ENCODE results near the gene LRRC36. TPM values are rescaled to one million over a fixed set of nuclear protein-coding genes. Genes with fewer than 3 reads are reported as not detected.

LRRC36 gene
- total and polyA plus RNA-seq, 2 experiments from 2014 or later = 1.2 TPM; not detected in 1

GRCh38 chr16:67304020-67304419 lies 22.6 kb upstream of the LRRC36 start:
- Histone ChIP-seq H4K20me1 (replicated peaks; ENCODE audit: insufficient read depth) (no peaks in the 10 kb centered on the region; the same call in 1 of the 2 replicates), H3F3A (replicated peaks; ENCODE audit: low read depth) (no peaks in the 10 kb centered on the region), H3K36me3 (ENCODE audit: insufficient read depth) (no peaks in the 10 kb centered on the region), H2AFZ (no peak overlapping the region), H3K9me2 (ENCODE audit: insufficient read depth) (no peaks in the 10 kb centered on the region), H3K79me2 (replicated peaks; ENCODE audit: insufficient read depth) (no peaks in the 10 kb centered on the region), H3K27ac (ENCODE audit: low read depth) (no peak overlapping the region), H3K4me1 (ENCODE audit: insufficient read depth) (no peaks in the 10 kb centered on the region), H3K4me3 (no peak overlapping the region), H3K27me3 (ENCODE audit: insufficient read depth) (no peaks in the 10 kb centered on the region), H3K4me2 (no peak overlapping the region)
- no peaks in the 10 kb centered on the region for H3K36me3 Mint-ChIP-seq (ENCODE audit: low read depth)
- TF ChIP-seq EZH2 (IDR thresholded peaks at IDR 0.05; ENCODE audit: low read depth, unreplicated experiment) = no peak
- TF ChIP-seq POLR2AphosphoS5 (IDR thresholded peaks at IDR 0.05; ENCODE audit: low read depth) = no peak
- TF ChIP-seq ZNF331 (CRISPR knock-in tag; IDR thresholded peaks at IDR 0.05; ENCODE audit: low read depth) = no peak
- TF ChIP-seq CREB1 (CRISPR knock-in tag; IDR thresholded peaks at IDR 0.05; ENCODE audit: low read depth) = no peak
- no peak for TF ChIP-seq STAT1 (IDR thresholded peaks at IDR 0.05; ENCODE audit: unreplicated experiment)
- no peak for TF ChIP-seq NANOG (IDR thresholded peaks at IDR 0.05; ENCODE audit: borderline replicate concordance)
- TF ChIP-seq ETS1 (IDR thresholded peaks at IDR 0.05) = no peak
- TF ChIP-seq ZNF462 (CRISPR knock-in tag; IDR thresholded peaks at IDR 0.05) = no peak
- TF ChIP-seq ZNF114 (CRISPR knock-in tag; IDR thresholded peaks at IDR 0.05) = no peak
- TF ChIP-seq JUNB (IDR thresholded peaks at IDR 0.05; ENCODE audit: unreplicated experiment) = no peak
- no peak for TF ChIP-seq EZH2phosphoT487 (IDR thresholded peaks at IDR 0.05; ENCODE audit: unreplicated experiment)
- no peak overlapping the region for H3K4me3 Mint-ChIP-seq
- no peaks in the 10 kb centered on the region; the same call in 2 of the 3 replicates for H3K4me1 Mint-ChIP-seq
- no peak for DNase-seq (ENCODE audit: low spot score)
- no peak overlapping the region for H3K27ac Mint-ChIP-seq
- no peaks in the 10 kb centered on the region; the same call in 2 of the 3 replicates for H3K9me3 Mint-ChIP-seq
- peaks cover 18% of the 10 kb centered on the region for H3K27me3 Mint-ChIP-seq (ENCODE audit: insufficient read depth, low read depth, poor library complexity)
- no peak for ATAC-seq
